Measurements from ENCODE around the gene SLITRK3.

DNA sequence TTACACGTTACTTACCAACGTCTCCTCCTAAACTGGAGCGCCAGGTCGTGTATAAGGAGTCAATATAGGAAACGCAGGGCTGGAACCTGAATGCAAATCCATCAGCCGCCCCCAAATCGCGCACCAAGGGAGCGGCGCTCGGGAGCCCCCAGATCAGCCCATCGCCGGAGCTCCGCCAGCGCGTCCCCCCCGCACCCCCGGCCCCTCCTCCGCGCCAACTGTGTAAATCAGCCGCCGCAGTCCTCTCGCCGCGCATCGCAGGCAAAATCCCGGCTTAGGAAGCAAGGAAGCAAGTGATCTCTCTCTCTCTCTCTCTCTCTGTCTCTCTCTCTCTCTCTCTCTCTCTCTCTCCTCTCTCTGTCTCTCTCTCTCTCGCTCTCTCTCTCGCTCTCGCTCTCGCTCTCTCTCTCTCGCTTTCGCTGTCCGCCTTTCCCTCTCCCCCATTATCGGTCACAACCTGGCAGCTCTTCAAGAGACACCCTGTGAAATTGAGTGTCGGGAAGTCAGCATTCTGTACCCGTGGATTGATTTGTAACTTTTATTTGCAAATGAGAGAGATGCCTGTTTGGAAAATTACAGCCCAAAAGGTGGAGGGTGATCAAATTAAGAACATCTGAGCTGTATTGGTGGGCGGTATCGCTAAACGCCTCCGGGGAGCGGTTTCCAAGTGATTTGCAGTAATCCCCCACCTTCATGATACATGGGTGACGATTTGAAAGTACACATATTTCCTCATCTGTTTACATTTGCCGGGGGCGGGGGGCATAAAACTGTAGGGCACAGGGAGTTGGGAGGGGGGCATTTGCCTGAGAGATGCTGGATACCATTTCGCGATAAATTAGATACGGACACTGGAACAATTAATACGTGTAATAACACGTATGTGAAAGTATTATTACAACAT lies 645 bp upstream of the SLITRK3 start:
- TF ChIP-seq, protein P1, sequence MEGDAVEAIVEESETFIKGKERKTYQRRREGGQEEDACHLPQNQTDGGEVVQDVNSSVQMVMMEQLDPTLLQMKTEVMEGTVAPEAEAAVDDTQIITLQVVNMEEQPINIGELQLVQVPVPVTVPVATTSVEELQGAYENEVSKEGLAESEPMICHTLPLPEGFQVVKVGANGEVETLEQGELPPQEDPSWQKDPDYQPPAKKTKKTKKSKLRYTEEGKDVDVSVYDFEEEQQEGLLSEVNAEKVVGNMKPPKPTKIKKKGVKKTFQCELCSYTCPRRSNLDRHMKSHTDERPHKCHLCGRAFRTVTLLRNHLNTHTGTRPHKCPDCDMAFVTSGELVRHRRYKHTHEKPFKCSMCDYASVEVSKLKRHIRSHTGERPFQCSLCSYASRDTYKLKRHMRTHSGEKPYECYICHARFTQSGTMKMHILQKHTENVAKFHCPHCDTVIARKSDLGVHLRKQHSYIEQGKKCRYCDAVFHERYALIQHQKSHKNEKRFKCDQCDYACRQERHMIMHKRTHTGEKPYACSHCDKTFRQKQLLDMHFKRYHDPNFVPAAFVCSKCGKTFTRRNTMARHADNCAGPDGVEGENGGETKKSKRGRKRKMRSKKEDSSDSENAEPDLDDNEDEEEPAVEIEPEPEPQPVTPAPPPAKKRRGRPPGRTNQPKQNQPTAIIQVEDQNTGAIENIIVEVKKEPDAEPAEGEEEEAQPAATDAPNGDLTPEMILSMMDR (IDR thresholded peaks at IDR 0.05), result no peak
- TF ChIP-seq POLR2A (IDR thresholded peaks at IDR 0.05) (no peak), POLR2AphosphoS5 (IDR thresholded peaks at IDR 0.05; ENCODE audit: insufficient read depth in 1 of 2, low read depth in 1 of 2) (no peak)

Data from vagina (tissue), 2 donors.